ENCODE data around the gene PPM1B. TPM values are rescaled to one million over a fixed set of nuclear protein-coding genes. Genes with fewer than 3 reads are reported as not detected.

Gene PPM1B
- total RNA-seq, 1 donor from 2014 or later: 56.2 TPM

DNA sequence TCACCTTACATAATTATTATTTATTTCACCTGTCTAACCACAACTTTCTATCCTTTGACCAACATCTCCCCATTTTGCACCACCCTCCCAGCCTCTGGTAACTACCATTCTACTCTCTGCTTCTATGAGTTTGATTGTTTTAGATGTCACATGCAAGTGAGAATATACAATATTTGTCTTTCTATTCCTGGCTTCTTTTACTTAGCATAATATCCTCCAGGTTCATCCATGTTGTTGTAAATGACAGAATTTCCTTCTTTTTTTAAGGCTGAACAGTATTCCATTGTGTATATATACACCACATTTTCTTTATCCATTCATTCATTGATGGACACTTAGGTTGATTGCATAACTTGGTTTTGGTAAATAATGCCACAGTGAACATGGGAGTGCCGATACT is 24.0 kb downstream of the PPM1B start:
- intact Hi-C loops (cut with micrococcal nuclease): no loop called here
- Histone ChIP-seq H3K27ac (replicated peaks) (no peak overlapping the region), H3K9me3 (replicated peaks) (no peaks in the 10 kb centered on the region), H3K4me1 (peaks cover 12% of the 10 kb centered on the region), H3K36me3 (no peaks in the 10 kb centered on the region), H3K4me3 (no peak overlapping the region), H3K27me3 (ENCODE audit: low read depth) (no peaks in the 10 kb centered on the region)
- no peak for DNase-seq
- TF ChIP-seq, protein P1, sequence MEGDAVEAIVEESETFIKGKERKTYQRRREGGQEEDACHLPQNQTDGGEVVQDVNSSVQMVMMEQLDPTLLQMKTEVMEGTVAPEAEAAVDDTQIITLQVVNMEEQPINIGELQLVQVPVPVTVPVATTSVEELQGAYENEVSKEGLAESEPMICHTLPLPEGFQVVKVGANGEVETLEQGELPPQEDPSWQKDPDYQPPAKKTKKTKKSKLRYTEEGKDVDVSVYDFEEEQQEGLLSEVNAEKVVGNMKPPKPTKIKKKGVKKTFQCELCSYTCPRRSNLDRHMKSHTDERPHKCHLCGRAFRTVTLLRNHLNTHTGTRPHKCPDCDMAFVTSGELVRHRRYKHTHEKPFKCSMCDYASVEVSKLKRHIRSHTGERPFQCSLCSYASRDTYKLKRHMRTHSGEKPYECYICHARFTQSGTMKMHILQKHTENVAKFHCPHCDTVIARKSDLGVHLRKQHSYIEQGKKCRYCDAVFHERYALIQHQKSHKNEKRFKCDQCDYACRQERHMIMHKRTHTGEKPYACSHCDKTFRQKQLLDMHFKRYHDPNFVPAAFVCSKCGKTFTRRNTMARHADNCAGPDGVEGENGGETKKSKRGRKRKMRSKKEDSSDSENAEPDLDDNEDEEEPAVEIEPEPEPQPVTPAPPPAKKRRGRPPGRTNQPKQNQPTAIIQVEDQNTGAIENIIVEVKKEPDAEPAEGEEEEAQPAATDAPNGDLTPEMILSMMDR (IDR thresholded peaks at IDR 0.05; ENCODE audit: borderline replicate concordance): no peak

DNA sequence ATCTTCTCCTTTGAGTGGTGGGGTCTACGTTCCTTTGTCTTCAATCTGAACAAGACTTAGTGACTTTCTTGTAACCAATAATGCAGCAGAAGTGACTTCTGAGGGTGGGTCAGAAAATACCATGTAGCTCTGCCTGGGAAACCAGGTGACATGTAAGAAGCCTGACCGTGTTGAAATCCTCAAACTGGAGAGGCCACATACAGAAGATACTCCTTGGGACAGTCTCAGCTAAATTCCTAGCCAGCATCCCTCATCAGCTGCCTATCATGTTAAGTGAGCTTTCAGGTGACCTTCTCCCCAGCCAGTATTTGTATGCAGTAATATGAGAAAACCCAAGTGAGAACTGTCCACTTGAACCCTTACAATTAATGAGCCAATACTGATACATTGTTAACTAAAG is 27.0 kb downstream of the PPM1B start:
- peaks cover 11% of the 10 kb centered on the region for H3K4me1 ChIP-seq
- H3K4me3 ChIP-seq: no peak overlapping the region
- no peaks in the 10 kb centered on the region for H3K9me3 ChIP-seq (replicated peaks)
- DNase-seq: no peak
- no peaks in the 10 kb centered on the region for H3K27me3 ChIP-seq (ENCODE audit: low read depth)
- H3K27ac ChIP-seq (replicated peaks): no peak overlapping the region
- TF ChIP-seq, protein P1 (IDR thresholded peaks at IDR 0.05; ENCODE audit: borderline replicate concordance): no peak
- intact Hi-C loops (cut with micrococcal nuclease): no loop called here
- H3K36me3 ChIP-seq: no peaks in the 10 kb centered on the region

DNA sequence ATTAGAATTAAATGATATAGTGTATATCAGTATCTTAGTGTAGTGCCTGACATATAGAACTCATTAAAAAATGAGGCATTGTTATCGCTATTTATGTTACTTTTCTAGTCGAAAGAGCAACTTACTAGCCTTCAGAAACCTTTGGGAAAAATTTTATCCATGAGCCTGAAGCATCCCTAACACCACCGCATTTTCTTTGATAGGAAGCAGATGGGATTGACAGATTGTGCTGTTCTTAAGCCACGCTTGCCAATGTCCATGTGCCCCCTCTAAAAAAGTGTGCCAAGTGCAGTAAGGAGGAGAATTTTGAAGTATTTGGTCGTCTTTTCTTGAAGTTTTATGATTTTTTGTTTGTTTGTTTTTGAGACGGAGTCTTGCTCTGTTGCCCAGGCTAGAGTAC is 29.1 kb downstream of the PPM1B start:
- H3K36me3 ChIP-seq: no peaks in the 10 kb centered on the region
- H3K27ac ChIP-seq (replicated peaks): no peak overlapping the region
- no peak overlapping the region for H3K4me3 ChIP-seq
- H3K4me1 ChIP-seq: peaks cover 16% of the 10 kb centered on the region
- H3K27me3 ChIP-seq (ENCODE audit: low read depth): no peaks in the 10 kb centered on the region
- DNase-seq: no peak
- TF ChIP-seq, protein P1 (IDR thresholded peaks at IDR 0.05; ENCODE audit: borderline replicate concordance): no peak
- H3K9me3 ChIP-seq (replicated peaks): no peaks in the 10 kb centered on the region
- intact Hi-C loops (cut with micrococcal nuclease): no loop called here

DNA sequence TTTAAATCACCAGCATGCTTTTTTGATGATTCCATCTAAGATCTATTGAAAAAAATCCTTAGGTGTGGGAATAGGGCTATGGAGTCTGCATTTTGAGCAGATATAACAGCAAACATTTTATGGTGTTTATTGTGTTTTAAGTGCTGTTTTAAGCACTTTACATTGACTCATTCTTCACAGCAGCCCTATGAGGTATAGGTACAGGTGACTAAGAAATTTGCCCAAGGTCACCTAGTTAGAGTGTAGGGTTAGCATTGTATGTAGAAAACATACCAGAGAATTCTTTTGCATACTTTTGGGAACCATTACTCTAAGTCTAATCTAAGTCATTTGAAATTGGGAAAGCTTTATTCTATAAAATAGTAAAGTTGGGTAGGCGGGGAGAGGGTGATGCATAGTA is 31.3 kb downstream of the PPM1B start:
- no peaks in the 10 kb centered on the region for H3K9me3 ChIP-seq (replicated peaks)
- intact Hi-C loops (cut with micrococcal nuclease): no loop called here

DNA sequence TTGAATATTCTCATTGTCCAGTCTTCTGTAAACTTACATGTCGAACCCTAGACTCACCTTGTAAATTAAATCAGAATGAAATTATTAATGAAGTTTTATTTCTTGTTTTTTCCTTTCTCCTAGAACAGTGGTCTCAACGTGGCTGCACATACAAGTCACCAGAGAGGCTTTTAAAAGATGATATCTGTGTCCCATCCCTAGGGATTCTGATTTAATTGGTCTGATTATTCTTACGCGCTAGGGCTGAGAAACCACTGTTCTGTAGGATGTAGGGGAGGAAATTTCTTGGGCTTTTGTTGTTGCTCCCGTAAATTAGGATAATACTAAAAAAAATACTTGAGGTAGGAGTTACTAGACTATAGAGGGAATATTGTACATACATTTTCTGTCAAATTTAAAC is 32.1 kb downstream of the PPM1B start:
- H3K4me1 ChIP-seq: peaks cover 23% of the 10 kb centered on the region
- no peaks in the 10 kb centered on the region for H3K27me3 ChIP-seq (ENCODE audit: low read depth)
- intact Hi-C loops (cut with micrococcal nuclease): no loop called here
- no peaks in the 10 kb centered on the region for H3K36me3 ChIP-seq
- no peak overlapping the region for H3K4me3 ChIP-seq
- DNase-seq: no peak
- H3K27ac ChIP-seq (replicated peaks): no peak overlapping the region
- TF ChIP-seq, protein P1 (IDR thresholded peaks at IDR 0.05; ENCODE audit: borderline replicate concordance): no peak
- no peaks in the 10 kb centered on the region for H3K9me3 ChIP-seq (replicated peaks)

More for the DNA sequence above, 31.3 kb downstream of the PPM1B start:
- Histone ChIP-seq H3K4me1 (peaks cover 22% of the 10 kb centered on the region), H3K36me3 (no peaks in the 10 kb centered on the region), H3K4me3 (no peak overlapping the region), H3K27ac (replicated peaks) (no peak overlapping the region), H3K27me3 (ENCODE audit: low read depth) (no peaks in the 10 kb centered on the region)
- TF ChIP-seq, protein P1 (IDR thresholded peaks at IDR 0.05; ENCODE audit: borderline replicate concordance): no peak
- no peak for DNase-seq

Data from left ventricle myocardium inferior (tissue), 1 donor.